NCI-H2196 (cell line): ENCODE data around the gene EMX2.
"Not testable (repeated sequence)": the region's sequence is repeated elsewhere in the genome, so short reads cannot be mapped to it uniquely, and the experiment has no call there.

Source experiments
- DNase-seq: peaks from one replicate; lab custom pipeline; 2025; ENCODE audit not compliant: unreplicated experiment; lab: John Stamatoyannopoulos, UW

Gene EMX2

GRCh38 chr10:117555017-117555416 is 12.5 kb downstream of the EMX2 start:
- DNase-seq, result no peak

- DNase-seq, result no peak
Observed at GRCh38 chr10:117555863-117556262, 13.3 kb downstream of the EMX2 start.

GRCh38 chr10:117556356-117556755 is 13.8 kb downstream of the EMX2 start:
- no peak for DNase-seq

- DNase-seq, result no peak
Observed at GRCh38 chr10:117559712-117560111, 17.2 kb downstream of the EMX2 start.

- DNase-seq, result no peak
Observed at GRCh38 chr10:117560942-117561341, 18.4 kb downstream of the EMX2 start.

DNA sequence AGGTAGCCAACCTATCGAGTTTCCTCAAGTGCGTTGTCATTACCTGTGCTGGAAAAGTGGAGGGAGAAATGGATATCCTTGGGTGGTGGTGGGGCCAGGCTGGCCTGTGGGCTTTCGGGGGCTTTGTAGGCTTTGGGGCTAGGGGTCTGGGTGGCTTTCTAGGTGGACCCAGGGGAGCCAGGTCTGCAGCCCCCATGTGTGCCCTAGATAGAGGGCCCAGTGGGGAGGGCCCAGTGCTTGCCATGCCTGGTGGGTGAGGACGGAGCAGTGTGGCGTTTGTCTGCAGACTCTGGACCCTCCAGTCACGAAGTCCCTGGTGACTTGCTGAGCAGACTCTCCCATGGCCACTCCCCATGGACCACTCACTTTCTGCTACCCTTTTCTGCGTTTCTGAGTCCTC is 19.7 kb downstream of the EMX2 start:
- no peak for DNase-seq

- DNase-seq, result no peak
Observed at GRCh38 chr10:117562896-117563737, 20.6 kb downstream of the EMX2 start.

GRCh38 chr10:117563780-117564179 is 21.2 kb downstream of the EMX2 start:
- DNase-seq, result no peak

GRCh38 chr10:117565068-117565467 is 22.5 kb downstream of the EMX2 start:
- DNase-seq, result no peak

DNA sequence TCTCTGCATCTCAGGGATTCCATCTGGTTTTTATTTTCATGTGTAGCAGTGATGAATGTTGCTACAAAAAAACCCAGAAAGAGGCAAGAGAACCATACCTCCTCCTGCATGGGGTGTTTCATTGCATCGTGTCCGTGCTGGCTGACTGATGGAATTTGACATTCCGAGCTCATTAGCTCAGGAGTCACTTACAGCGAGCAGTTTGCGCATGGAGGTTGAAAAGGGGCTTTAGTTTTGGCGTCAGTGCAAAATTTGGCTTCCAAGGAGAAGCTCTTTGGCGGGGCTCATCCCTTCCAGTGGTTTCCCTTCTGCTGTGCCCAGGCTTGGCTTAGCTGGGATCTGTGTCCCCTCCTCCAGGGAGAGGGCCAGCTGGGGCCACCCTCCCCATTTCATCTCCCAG is 25.8 kb downstream of the EMX2 start:
- DNase-seq, result no peak

GRCh38 chr10:117569610-117570390 is 27.3 kb downstream of the EMX2 start:
- DNase-seq, result no peak

DNA sequence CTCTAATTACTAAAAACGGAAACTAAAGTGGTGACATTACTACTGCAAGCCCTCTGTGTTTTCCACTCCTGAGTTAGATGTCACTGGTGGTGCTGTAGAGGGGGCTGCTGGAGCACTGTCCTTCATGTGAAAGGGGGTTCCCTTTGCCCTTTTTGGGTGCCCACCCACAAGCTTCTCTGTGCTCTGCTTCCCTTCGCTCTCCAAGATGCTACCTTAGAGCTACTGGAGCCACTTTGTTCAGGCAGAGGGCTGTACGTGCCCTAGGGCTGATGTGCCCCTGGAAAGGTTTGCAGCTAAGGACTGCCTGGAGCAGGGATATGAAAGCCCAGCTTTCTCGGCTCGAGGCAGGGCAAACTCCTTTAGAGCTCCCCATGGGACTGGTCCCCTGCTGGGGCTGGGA is 28.3 kb downstream of the EMX2 start:
- DNase-seq, result no peak

- DNase-seq, result no peak
Observed at GRCh38 chr10:117574498-117575146, 32.1 kb downstream of the EMX2 start.

- no peak for DNase-seq
Observed at GRCh38 chr10:117578490-117578889, 35.9 kb downstream of the EMX2 start.

DNA sequence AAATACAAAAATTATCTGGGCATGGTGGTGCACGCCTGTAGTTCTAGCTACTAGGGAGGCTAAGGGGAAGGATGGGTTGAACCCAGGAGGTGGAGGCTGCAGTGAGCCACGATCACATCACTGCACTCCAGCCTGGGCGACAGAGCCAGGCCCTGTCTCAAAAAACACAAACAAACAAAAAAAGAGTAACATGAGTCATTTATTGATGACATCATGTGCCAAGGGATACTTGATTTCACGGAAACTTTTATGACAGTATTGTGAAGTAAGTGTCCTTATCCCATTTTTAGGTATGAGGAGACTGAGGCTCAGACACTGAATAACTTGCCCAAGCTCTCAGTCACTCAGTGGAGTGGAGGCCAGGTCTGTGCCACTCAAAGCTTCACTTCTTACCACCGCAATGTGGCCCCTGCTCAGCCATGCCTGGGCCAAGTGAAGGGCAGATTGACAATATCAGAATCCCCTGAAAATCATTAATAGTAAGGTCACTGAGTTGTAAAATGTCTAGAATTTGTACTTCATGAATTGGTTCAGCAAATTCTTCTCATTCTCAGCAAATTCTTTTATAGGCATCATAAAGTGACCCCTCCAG is 36.5 kb downstream of the EMX2 start:
- no peak for DNase-seq

GRCh38 chr10:117581961-117582360 is 39.4 kb downstream of the EMX2 start:
- no peak for DNase-seq

- not testable (repeated sequence) for DNase-seq
Observed at GRCh38 chr10:117584831-117585230, 42.3 kb downstream of the EMX2 start.

DNA sequence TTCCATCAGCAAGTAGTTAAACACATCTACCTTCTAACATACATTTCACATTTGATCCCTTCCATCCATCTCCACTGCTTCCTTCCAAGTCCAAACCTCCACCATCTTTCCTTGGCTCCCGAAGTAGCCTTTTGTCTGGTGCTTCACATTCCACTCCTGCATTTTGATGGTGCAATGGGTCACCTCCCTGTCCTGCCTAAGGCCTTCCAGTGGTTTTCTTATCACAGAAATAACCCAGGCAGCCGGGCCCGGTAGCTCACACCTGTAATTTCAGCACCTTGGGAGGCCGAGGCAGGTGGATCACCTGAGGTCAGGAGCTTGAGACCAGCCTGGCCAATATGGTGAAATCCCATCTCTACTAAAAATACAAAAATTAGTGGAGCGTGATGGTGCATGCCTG is 44.5 kb downstream of the EMX2 start:
- DNase-seq, result no peak

DNA sequence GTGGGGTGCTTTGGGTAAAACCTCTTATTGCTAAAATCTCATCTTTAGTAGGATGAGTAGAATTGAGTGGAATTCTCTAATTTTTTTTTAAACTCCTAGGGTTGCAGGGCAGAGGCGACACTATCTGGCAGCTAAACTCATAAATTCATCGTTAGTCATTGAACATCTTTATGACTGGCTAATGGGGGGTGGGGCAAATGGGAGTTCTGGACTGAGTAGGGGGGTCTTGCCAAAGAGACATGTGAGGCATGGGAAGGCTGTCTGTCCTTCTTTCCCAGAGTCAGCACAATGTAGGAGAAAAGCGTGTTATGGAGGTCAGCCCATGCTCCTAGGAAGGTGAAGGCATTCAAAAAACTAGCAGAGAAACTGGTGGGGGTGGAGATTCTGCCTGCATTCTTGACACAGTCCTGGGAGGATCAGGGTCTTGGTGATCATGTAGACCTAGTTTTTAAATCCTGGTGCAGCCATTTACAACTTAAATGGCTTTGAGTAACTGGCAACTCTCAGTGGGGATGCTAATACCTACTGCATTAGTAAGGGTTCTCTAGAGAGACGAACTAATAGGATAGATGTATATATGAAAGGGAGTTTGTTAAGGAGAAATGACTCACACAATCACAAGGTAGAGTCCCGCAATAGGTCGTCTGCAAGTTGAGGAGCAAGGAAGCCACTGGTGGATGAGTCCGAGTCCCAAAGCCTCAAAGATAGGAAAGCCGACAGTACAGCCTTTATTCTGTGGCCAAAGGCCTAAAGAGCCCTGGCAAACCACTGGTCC is 47.7 kb downstream of the EMX2 start:
- DNase-seq, result no peak

- DNase-seq, result no peak
Observed at GRCh38 chr10:117591043-117591442, 48.5 kb downstream of the EMX2 start.

DNA sequence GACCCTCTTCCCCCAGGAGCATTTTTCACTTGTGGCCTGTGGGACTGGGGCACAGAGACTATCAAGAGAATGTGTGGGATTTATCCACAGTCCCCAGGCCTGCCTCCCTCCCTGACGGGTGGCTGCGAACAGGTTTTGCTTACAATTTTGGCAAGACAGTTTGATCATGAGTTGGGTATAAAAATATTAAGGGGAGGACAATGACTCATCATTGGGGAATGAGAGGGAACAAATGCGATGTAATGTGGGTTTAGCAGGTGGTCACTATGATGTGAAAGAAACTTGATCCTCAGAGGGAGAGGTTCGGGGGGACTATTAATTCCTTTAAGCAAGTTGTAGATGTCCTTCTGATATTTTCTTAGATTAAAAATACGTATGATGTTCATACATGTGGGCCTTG is 52.2 kb downstream of the EMX2 start:
- no peak for DNase-seq
